Naive thymus-derived CD8-positive, alpha-beta T cell (primary cell): ENCODE data around the gene ODAD4. TPM values are rescaled to one million over a fixed set of nuclear protein-coding genes. Genes with fewer than 3 reads are reported as not detected.

Experiments used
- ATAC-seq, 2 donors: fragments of 150-1000 bp; cut with Tn5 transposase in 1 of 2; sonication (Bioruptor Pico), chemical (Tn5 transposase) in 1 of 2; 1 replicate in 1 of 2; 2 replicates in 1 of 2; pipeline ENCODE4 v1.10.0; 2021; ENCODE audit warnings: mild to moderate bottlenecking in 2 of 2, moderate library complexity in 2 of 2
- POLR2A ChIA-PET: fragments of 350-600 bp; sonication (Branson Sonifier 250); formaldehyde crosslinking; loops from one replicate; lab custom pipeline; 2021; ENCODE audit warnings: antibody characterized with exemption; lab: Charles Lee
- DNase-seq, 10 donors: peaks; one replicate each; pipeline versions ENCODE4 v3.0.0 to v3.0.0-alpha.2; 2020 to 2022
- H3K27ac Mint-ChIP-seq, 10 donors: one replicate each; pipeline ENCODE4 v1.8.0; 2020 to 2022; ENCODE audit warnings: mild to moderate bottlenecking in 10 of 10, mixed read lengths in 10 of 10, moderate library complexity in 4 of 10, inconsistent platforms in 1 of 10
- H3K27me3 Mint-ChIP-seq, 5 donors: one replicate each; pipeline ENCODE4 v1.8.0; 2021 to 2022; ENCODE audit warnings: mixed read lengths in 5 of 5
- H3K36me3 Mint-ChIP-seq, 3 donors: one replicate each; pipeline ENCODE4 v1.8.0; 2020 to 2022; ENCODE audit warnings: mixed read lengths in 3 of 3, mild to moderate bottlenecking in 2 of 3, inconsistent platforms in 1 of 3
- H3K4me1 Mint-ChIP-seq, 4 donors: one replicate each; pipeline ENCODE4 v1.8.0; 2021 to 2022; ENCODE audit warnings: mixed read lengths in 4 of 4
- H3K4me3 Mint-ChIP-seq, 10 donors: one replicate each; pipeline ENCODE4 v1.8.0; 2020 to 2022; ENCODE audit warnings: mild to moderate bottlenecking in 10 of 10, mixed read lengths in 10 of 10, moderate library complexity in 6 of 10, inconsistent platforms in 1 of 10
- H3K9me3 Mint-ChIP-seq, 9 donors: one replicate each; pipeline ENCODE4 v1.8.0; 2020 to 2022; ENCODE audit warnings: mixed read lengths in 9 of 9, mild to moderate bottlenecking in 3 of 9, inconsistent platforms in 1 of 9, moderate library complexity in 1 of 9
- polyA plus RNA-seq, 3 donors: library from polyadenylated mRNA; unstranded; fragments of 300-500 nt; fragmentation: Illumina TruSeq; gene quantifications; one replicate each; pipeline ENCODE4 v1.2.3, GENCODE V29; 2021
- total RNA-seq, 8 experiments: library from RNA in 2 of 8; stranded (reverse) in 2 of 8; gene quantifications; one replicate each; pipeline ENCODE4 v1.2.3 and lab custom pipeline; 2021 to 2026

ODAD4 gene
- total and polyA plus RNA-seq, 5 experiments from 2014 or later = 0.08 to 0.09 TPM; not detected in 3

GRCh38 chr17:41977991-41978390, 47.6 kb downstream of the ODAD4 start:
- H3K36me3 Mint-ChIP-seq = peaks cover 4 to 96% (median 21%) of the 10 kb centered on the region in 3 donors
- H3K27ac Mint-ChIP-seq = peak overlapping the region in 5 of 10 donors; percentile 25 to 80 (median 61)
- no peaks in the 10 kb centered on the region for H3K9me3 Mint-ChIP-seq
- no peak overlapping the region for H3K4me3 Mint-ChIP-seq
- no peak for ATAC-seq
- H3K4me1 Mint-ChIP-seq = peaks cover 0 to 11% (median 2%) of the 10 kb centered on the region in 4 donors
- DNase-seq = no peak
- H3K27me3 Mint-ChIP-seq = no peaks in the 10 kb centered on the region
- POLR2A ChIA-PET = interaction anchor here (1.0 to 1.1 kb wide), 2 partner anchors 10 to 11 kb away, joined by 3 to 5 read pairs; partner anchors contain the start of gene CNP

- no peak for ATAC-seq
- no peak overlapping the region for H3K4me3 Mint-ChIP-seq
- H3K27ac Mint-ChIP-seq = peak overlapping the region in 5 of 10 donors; percentile 34 to 80 (median 66)
- H3K36me3 Mint-ChIP-seq = peaks cover 4 to 93% (median 20%) of the 10 kb centered on the region in 3 donors
- no peak for DNase-seq
- no peaks in the 10 kb centered on the region for H3K9me3 Mint-ChIP-seq
- no peaks in the 10 kb centered on the region for H3K27me3 Mint-ChIP-seq
- H3K4me1 Mint-ChIP-seq = no peaks in the 10 kb centered on the region
- POLR2A ChIA-PET = no interaction called here
Observed at GRCh38 chr17:41982026-41982760, 51.8 kb downstream of the ODAD4 start.

GRCh38 chr17:41984454-41984853, 54.0 kb downstream of the ODAD4 start:
- peaks cover 4 to 97% (median 27%) of the 10 kb centered on the region in 3 donors for H3K36me3 Mint-ChIP-seq

GRCh38 chr17:41985919-41986318, 55.5 kb downstream of the ODAD4 start:
- Mint-ChIP-seq H3K27me3 (no peaks in the 10 kb centered on the region), H3K4me3 (no peak overlapping the region), H3K36me3 (peaks cover 4 to 97% (median 24%) of the 10 kb centered on the region in 3 donors), H3K4me1 (no peaks in the 10 kb centered on the region), H3K9me3 (no peaks in the 10 kb centered on the region), H3K27ac (peak overlapping the region in 2 of 10 donors; percentile 13 to 67)
- POLR2A ChIA-PET = no interaction called here
- DNase-seq (no peak), ATAC-seq (no peak)

More at GRCh38 chr17:41984454-41984853, 54.0 kb downstream of the ODAD4 start:
- ATAC-seq (no peak), DNase-seq (no peak)
- H3K27ac Mint-ChIP-seq = no peak overlapping the region
- H3K27me3 Mint-ChIP-seq = no peaks in the 10 kb centered on the region
- no peaks in the 10 kb centered on the region for H3K9me3 Mint-ChIP-seq
- H3K4me1 Mint-ChIP-seq = no peaks in the 10 kb centered on the region
- POLR2A ChIA-PET = no interaction called here
- H3K4me3 Mint-ChIP-seq = no peak overlapping the region

GRCh38 chr17:41986634-41987033, 56.2 kb downstream of the ODAD4 start:
- DNase-seq = no peak
- H3K36me3 Mint-ChIP-seq = peaks cover 2 to 97% (median 22%) of the 10 kb centered on the region in 3 donors
- H3K27me3 Mint-ChIP-seq = no peaks in the 10 kb centered on the region
- no peaks in the 10 kb centered on the region for H3K4me1 Mint-ChIP-seq
- H3K27ac Mint-ChIP-seq = peak overlapping the region in 1 of 10 donors; percentile 13
- H3K9me3 Mint-ChIP-seq = no peaks in the 10 kb centered on the region
- H3K4me3 Mint-ChIP-seq = no peak overlapping the region
- no peak for ATAC-seq
- POLR2A ChIA-PET = no interaction called here

GRCh38 chr17:41987642-41988041, 57.2 kb downstream of the ODAD4 start:
- H3K9me3 Mint-ChIP-seq = no peaks in the 10 kb centered on the region
- H3K36me3 Mint-ChIP-seq = peaks cover 0 to 97% (median 18%) of the 10 kb centered on the region in 3 donors
- DNase-seq = no peak
- H3K27me3 Mint-ChIP-seq = no peaks in the 10 kb centered on the region
- POLR2A ChIA-PET = no interaction called here
- no peaks in the 10 kb centered on the region for H3K4me1 Mint-ChIP-seq
- peak overlapping the region in 4 of 10 donors; percentile 11 to 53 (median 27) for H3K27ac Mint-ChIP-seq
- no peak overlapping the region for H3K4me3 Mint-ChIP-seq
- ATAC-seq = no peak

- ATAC-seq (no peak), DNase-seq (no peak)
- Mint-ChIP-seq H3K27me3 (no peaks in the 10 kb centered on the region), H3K9me3 (no peaks in the 10 kb centered on the region), H3K4me1 (no peaks in the 10 kb centered on the region), H3K4me3 (no peak overlapping the region), H3K36me3 (peaks cover 0 to 97% (median 19%) of the 10 kb centered on the region in 3 donors), H3K27ac (peak overlapping the region in 3 of 10 donors; percentile 3 to 73 (median 22))
- POLR2A ChIA-PET = no interaction called here
Observed at GRCh38 chr17:41988418-41988817, 58.0 kb downstream of the ODAD4 start.

- Mint-ChIP-seq H3K9me3 (no peaks in the 10 kb centered on the region), H3K27ac (no peak overlapping the region), H3K36me3 (peaks cover 0 to 99% (median 15%) of the 10 kb centered on the region in 3 donors), H3K27me3 (no peaks in the 10 kb centered on the region), H3K4me1 (no peaks in the 10 kb centered on the region), H3K4me3 (no peak overlapping the region)
- POLR2A ChIA-PET = interaction anchor here (0.5 kb wide), 1 partner anchor 13 kb away, joined by 3 read pairs; no protein-coding TSS in a partner anchor
- ATAC-seq = no peak
- DNase-seq = no peak
Observed at GRCh38 chr17:41989702-41990419, 59.4 kb downstream of the ODAD4 start.

- DNase-seq (no peak), ATAC-seq (no peak)
- Mint-ChIP-seq H3K9me3 (no peaks in the 10 kb centered on the region), H3K4me1 (peaks cover 0 to 8% (median 1%) of the 10 kb centered on the region in 4 donors), H3K27me3 (no peaks in the 10 kb centered on the region), H3K27ac (no peak overlapping the region), H3K36me3 (peaks cover 0 to 100% (median 13%) of the 10 kb centered on the region in 3 donors), H3K4me3 (no peak overlapping the region)
- POLR2A ChIA-PET = no interaction called here
Observed at GRCh38 chr17:41992576-41992975, 62.2 kb downstream of the ODAD4 start.

- H3K27ac Mint-ChIP-seq = peak overlapping the region in 2 of 10 donors; percentile 33 to 78
- POLR2A ChIA-PET = interaction anchor here (0.7 kb wide), 1 partner anchor 281 kb away, joined by 4 read pairs; no protein-coding TSS in a partner anchor
- peaks cover 0 to 98% (median 13%) of the 10 kb centered on the region in 3 donors for H3K36me3 Mint-ChIP-seq
- no peaks in the 10 kb centered on the region for H3K27me3 Mint-ChIP-seq
- no peaks in the 10 kb centered on the region for H3K9me3 Mint-ChIP-seq
- peaks cover 0 to 8% (median 1%) of the 10 kb centered on the region in 4 donors for H3K4me1 Mint-ChIP-seq
- no peak overlapping the region for H3K4me3 Mint-ChIP-seq
- ATAC-seq (no peak), DNase-seq (no peak)
Observed at GRCh38 chr17:41996855-41997164, 66.4 kb downstream of the ODAD4 start.

GRCh38 chr17:41998497-41998896, 68.1 kb downstream of the ODAD4 start:
- Mint-ChIP-seq H3K27me3 (no peaks in the 10 kb centered on the region), H3K4me3 (no peak overlapping the region), H3K36me3 (peaks cover 0 to 98% (median 10%) of the 10 kb centered on the region in 3 donors), H3K9me3 (no peaks in the 10 kb centered on the region), H3K27ac (no peak overlapping the region), H3K4me1 (peaks cover 7 to 11% (median 9%) of the 10 kb centered on the region in 4 donors)
- DNase-seq (no peak), ATAC-seq (no peak)
- POLR2A ChIA-PET = no interaction called here

GRCh38 chr17:42000413-42001133, 70.2 kb downstream of the ODAD4 start:
- Mint-ChIP-seq H3K9me3 (no peaks in the 10 kb centered on the region), H3K36me3 (peaks cover 0 to 78% (median 7%) of the 10 kb centered on the region in 3 donors), H3K27me3 (no peaks in the 10 kb centered on the region), H3K4me1 (peaks cover 12 to 28% (median 25%) of the 10 kb centered on the region in 4 donors), H3K27ac (peak overlapping the region in 3 of 10 donors; percentile 21 to 44 (median 27)), H3K4me3 (no peak overlapping the region)
- ATAC-seq (no peak), DNase-seq (no peak)
- POLR2A ChIA-PET = no interaction called here
